ENCODE results near the gene COMMD1.
"Not testable (repeated sequence)": the region's sequence is repeated elsewhere in the genome, so short reads cannot be mapped to it uniquely, and the experiment has no call there.

The COMMD1 gene

DNA sequence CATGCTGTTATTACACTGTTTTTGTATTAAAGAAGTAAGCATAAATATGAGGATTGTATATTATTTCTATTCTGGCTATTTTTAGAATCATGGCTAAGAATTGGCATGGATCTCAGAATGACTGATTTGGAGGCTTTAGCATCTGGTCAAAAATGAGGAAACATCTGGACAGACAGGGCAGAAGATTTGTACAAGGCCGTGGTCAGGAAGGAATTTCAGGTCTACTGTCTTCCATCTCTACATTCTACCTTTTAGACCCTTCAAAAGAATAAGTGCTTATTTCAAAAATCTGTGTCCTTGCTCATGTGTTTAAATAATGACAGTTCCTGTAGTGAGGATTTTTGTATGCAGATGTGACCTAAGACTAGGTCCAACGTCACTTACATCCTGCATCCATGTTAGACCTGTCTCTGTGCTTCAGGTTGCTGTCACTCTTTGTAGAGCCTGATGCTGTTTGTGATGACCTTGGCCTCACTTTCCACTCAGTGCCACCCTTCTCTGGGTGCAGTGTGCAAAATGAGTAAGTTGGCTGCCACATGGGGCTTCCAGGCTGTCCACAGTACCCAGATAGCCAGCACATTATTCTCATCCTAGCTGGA lies 235.8 kb downstream of the COMMD1 start:
- DNase-seq (ENCODE audit: low read depth) = no peak

DNA sequence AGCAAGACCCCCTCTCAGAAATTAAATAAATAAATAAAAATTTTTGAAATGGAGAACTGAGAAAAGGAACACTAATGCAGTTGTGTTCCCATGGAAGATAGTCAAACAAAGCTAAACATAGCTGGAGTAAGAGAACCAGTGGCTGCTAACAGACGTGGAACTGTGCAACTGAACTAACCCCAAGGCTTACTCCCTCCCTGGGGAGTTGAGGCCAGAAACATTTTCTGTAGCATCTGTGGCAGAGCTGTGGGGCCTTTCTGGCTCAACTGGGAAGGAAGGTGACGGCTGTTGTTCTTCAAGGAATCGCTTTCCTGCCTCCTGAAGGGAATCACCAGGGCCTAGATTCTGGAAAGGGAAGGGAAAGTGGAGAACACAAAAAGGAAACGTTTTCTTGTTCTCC lies 236.6 kb downstream of the COMMD1 start:
- DNase-seq (ENCODE audit: low read depth) = no peak

- no peak for DNase-seq (ENCODE audit: low read depth)
These were observed 238.2 kb downstream of the COMMD1 start for GRCh38 chr2:62143696-62144095.

DNA sequence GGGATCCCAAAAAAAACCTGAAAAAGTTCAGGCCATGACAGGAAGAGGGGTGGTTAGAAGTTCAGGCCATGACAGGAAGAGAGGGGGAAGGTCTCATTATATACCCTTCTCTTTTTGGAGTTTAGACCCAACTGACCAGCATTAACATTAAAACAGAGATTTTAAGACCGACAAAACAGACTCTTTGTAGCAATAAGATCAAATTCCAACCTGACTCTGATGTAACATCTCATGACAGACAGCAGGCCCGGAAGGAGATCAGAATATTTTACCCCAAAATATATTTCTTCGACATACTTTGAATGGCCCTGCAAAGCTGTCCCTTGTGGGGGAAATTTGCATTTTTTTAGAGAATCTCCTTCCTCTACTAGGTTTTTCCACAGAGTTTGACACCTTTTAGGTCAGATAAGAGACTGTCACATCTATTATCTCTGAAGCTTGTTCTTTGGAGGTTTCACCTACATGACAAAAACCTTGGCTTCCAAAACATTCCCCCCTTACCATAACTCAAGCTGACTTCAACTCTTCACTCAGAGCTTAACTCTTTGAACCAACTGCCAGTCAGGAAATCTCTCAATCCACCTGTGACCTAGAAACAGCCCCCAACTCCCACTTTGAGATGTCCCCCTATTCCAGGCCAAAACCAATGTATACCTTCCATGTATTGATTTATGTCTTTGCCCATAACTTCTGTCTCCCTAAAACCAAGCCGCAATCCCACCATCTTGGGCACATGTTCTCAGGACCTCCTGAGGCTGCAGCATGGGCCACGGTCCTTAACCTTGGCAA lies 239.4 kb downstream of the COMMD1 start:
- DNase-seq (ENCODE audit: low read depth) = no peak

DNA sequence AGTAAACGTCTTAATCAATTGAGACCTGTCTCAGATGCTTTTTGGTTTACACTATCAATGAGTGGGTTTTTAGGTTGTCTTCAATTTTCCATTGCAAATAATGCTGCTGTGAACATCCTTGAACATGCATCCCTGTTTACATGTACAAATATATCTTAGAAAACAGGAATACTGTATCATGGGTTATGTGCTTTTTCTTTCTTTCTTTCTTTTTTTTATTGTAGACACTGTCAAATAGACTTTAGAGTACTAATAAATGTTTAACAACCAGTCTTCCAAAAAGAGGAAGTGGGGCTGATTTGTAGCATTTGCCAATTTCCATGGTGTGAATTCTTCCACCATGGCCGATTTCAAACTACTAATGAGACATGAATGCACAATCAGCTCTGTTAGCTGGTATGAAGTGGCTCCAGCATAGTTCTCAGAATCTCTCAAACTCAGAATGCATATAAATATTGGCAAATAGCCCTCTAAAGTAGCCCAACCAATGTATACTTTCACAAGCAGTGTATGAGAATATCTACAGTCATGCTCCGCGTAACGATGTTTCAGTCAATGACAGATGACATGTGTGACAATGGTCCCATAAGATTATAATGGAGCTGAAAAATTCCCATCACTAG lies 240.1 kb downstream of the COMMD1 start:
- DNase-seq (ENCODE audit: low read depth) = no peak

DNA sequence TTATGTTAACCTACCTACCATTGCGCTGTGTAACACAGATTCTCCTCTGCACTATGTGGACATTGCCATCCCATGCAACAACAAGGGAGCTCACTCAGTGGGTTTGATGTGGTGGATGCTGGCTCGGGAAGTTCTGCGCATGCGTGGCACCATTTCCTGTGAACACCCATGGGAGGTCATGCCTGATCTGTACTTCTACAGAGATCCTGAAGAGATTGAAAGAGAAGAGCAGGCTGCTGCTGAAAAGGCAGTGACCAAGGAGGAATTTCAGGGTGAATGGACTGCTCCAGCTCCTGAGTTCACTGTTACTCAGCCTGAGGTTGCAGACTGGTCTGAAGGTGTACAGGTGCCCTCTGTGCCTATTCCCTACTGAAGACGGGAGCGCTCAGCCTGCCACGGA lies 241.3 kb downstream of the COMMD1 start:
- DNase-seq (ENCODE audit: low read depth) = not testable (repeated sequence)

- no peak for DNase-seq (ENCODE audit: low read depth)
These were observed 242.3 kb downstream of the COMMD1 start for GRCh38 chr2:62147610-62148301.

GRCh38 chr2:62149708-62150107 lies 244.2 kb downstream of the COMMD1 start:
- DNase-seq (ENCODE audit: low read depth) = no peak

- DNase-seq (ENCODE audit: low read depth) = no peak
These were observed 245.3 kb downstream of the COMMD1 start for GRCh38 chr2:62150597-62151305.

GRCh38 chr2:62151306-62151638 lies 245.8 kb downstream of the COMMD1 start:
- no peak for DNase-seq (ENCODE audit: low read depth)

DNA sequence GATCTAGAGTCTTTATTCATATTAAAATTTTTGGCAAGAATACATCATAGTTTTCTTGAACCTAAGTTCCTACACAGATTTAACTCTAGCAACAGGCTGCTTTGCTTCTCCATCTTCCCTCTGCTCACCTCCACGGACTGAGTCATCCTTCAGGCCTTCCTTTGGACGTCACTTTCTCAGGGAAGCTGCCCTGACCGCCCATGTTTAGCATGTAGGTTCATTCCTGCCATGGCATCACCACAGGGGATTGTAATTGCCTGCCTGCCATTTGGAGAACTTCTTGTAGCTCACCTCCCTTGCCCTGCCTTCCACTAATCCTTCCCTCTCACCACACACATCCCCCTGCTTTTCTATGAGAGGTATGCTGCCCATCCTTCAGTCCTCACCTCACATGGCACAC lies 246.5 kb downstream of the COMMD1 start:
- DNase-seq (ENCODE audit: low read depth) = no peak

DNA sequence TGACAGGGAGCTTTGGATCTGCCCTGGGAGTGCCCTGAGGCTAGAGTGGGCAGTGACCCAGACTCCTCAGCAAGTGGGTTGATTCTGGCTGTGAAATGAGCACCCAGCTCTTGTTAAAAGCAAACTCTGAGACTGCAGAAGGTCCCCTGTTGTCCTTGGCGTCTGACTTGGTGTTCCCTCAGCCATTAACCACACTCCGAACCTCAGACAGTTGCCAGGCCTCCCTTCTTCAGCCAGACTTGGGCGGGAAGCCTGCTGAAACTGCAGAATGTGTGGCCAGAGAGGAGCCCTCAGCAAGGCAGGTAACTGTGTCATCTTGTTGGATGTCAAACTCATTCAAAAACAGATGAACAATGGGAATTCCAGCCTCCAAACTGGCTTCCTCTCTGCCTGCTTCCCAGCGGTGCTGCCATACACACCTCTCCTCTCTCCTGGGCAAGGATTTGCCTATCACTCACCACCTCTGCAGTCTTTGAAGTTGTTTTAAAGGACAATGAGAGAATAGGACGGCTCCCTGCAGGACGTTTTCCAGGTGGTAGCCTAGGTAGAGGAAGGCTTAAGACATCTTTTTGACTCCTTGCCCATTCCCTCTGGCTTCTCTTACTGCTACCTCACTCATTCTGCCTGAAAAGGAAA lies 251.5 kb downstream of the COMMD1 start:
- no peak for DNase-seq (ENCODE audit: low read depth)

GRCh38 chr2:62158444-62159121 lies 253.1 kb downstream of the COMMD1 start:
- no peak for DNase-seq (ENCODE audit: low read depth)

DNA sequence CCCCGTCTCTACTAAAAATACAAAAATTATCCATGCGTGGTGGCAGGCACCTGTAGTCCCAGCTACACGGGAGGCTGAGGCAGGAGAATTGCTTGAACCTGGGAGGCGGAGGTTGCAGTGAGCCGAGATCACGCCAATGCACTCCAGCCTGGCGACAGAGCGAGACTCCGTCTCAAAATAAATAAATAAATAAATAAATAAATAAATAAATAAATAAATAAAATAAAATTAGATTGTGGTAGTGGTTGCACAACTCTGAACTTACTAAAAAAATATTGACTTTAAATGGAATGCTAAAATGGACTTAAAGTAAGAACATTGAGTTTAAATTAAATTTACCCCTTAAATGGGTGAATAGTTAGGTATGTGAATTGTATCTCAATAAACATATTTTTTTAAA lies 255.2 kb downstream of the COMMD1 start:
- not testable (repeated sequence) for DNase-seq (ENCODE audit: low read depth)

DNA sequence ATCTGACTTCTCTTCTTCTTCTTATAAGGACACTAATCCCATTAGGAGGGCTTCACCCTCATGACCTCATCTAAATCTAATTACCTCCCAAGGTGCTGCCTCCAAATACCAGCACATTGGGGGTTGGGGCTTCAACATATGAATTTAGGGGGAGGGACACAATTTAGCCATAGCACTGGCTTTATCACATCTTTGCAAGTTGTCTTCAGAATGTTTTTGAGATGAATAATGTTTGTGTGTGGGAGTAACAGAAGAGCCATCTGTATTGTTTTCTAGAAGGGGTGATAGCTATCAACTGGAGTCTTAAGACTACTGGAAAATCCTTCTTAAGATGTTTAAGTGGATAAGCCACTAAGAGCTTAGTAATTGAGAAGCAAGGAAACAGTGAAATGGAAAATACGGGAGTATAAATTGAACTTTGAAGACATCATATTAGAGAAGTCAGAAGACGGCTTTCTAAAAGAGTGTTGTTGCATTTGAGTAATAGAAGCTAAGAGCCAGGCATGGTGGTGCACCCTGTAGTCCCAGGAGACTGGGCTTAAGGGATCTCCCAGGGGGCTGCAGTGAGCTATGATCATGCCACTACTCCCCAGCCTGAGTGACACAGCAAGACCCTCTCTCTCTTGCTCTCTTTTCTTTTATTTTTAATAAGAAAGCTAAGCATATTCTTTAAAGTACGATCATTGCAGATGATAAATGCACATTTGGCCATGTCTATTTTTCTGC lies 257.8 kb downstream of the COMMD1 start:
- no peak for DNase-seq (ENCODE audit: low read depth)

DNA sequence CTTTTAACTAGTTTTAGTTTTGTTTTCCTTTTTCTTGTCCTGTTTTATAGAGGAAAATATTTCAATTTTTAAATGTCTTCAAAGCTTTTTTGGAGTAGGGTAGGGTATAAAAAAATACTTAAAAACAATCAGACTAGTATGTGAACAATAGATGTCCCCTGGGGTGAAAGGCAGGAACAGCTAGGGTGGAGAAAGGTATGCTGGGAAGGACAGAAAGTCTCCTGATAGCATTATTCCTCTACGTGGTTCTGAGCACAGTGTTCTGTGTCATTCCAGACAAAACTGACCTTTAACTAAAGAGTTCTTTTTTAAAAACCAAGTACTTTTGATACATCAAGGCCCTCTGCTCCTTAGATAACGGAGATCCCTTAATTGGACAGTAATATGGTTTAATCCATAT lies 258.4 kb downstream of the COMMD1 start:
- no peak for DNase-seq (ENCODE audit: low read depth)

DNA sequence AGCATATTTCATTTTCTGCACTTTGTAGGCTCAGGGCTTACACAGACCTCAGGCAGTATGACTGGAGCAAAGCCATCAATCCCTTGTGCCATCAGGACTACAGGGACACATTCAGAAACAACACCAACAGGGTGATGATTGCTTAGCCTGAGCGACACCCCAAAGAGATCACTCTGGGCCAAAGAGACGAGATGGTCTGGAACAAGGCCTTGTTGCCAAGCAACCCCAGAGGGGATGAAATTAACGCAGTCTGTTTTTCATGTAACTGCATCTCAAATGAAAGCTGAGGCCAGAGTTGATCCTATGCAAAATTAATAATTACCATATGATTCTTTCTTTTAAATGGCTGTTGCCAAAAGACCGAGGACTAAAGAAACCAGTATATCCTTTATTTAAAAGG lies 270.3 kb downstream of the COMMD1 start:
- no peak for DNase-seq (ENCODE audit: low read depth)

DNA sequence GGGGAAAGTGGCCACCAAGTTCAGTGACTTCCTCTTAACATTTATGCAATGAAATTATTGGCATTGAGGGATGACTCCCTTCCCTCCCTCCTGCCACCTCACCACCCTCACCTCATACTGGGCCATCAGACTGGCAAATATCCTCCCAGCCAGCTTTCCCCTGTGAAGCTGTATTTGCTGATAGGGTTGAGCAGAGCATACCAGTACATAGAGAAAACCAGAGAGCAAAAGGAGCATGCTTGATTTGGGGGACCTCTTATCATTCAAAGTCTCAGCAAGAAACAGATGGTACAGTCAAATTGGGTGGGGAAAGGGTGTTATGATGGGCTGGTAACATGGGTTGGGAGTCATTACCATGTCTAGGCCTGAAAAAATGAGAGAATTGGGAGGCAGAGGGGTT lies 271.3 kb downstream of the COMMD1 start:
- DNase-seq (ENCODE audit: low read depth) = no peak

DNA sequence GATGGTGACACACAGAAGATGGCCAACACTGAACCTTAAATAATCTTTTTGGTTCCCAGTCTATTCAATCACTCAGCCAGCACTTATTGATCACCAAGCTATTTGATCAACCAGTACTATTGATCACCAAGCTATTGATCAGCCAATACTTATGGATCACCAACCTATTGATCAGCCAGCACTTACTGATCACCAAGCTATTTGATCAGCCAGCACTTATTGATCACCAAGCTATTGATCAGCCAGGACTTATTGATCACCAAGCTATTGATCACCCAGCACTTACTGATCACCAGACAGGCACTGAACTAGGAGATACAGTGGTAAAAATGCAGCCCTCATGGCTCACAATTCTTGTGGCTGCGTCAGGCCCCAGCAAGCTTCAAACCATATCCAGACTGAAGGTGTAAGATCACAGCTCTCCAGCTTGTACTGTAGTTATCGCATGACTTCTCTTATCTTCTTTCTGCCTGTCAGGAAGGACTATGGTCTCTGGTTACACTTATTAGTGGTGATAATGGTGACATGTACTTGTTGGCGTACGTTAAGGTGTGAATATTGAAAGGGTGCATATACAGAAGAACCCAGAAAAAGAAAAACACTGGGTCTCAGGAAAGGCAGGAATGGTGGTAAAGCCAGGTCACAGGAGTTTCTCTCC lies 272.0 kb downstream of the COMMD1 start:
- DNase-seq (ENCODE audit: low read depth) = no peak

DNA sequence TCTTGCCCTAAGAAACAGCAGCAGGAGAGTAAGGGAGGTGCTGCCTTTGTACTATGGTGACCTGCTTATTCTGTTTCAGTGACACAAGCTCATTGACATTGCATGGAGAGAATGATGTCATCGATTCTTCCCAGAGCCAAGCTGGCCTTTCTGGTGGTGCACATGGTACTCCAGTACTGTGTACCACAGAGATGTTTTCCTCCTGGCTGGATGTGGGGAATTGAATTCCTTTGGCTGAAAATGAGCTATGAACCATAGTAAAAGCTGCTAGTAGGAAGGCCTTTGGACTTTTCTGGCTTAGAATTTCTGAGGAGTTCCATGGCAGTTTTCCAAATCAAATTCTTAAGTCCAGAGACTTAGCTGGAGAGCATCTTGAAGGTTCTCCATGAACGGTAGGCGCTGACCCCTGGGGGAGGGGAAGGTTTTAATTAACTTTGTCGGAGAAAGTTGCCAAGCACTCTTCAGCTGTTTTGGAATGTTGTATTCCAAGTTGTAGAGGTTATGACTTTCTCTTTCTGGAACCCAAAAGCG lies 273.3 kb downstream of the COMMD1 start:
- no peak for DNase-seq (ENCODE audit: low read depth)
